ENCODE measurements around the gene SLC25A26.
"Not testable (repeated sequence)": the region's sequence is repeated elsewhere in the genome, so short reads cannot be mapped to it uniquely, and the experiment has no call there.

Gene SLC25A26

DNA sequence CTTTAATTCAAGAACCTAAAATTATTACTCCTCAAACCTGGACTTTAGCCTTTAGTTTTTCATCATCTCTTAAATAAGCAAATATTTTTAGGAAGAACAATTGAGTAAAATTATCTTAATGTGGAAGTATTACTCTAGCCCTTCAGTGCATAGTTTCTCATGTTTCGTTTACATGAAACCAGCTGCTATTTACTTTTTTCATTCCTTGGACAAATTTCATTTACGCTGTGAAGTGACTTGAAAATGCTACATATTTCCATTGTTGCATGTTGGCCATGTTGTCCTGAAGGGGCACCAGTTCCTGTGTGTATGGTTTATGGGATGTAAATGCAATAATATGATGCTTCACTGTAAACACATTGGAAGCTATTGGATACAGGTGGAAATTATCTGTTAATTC lies 49.9 kb downstream of the SLC25A26 start:
- no peak for FAIRE-seq

DNA sequence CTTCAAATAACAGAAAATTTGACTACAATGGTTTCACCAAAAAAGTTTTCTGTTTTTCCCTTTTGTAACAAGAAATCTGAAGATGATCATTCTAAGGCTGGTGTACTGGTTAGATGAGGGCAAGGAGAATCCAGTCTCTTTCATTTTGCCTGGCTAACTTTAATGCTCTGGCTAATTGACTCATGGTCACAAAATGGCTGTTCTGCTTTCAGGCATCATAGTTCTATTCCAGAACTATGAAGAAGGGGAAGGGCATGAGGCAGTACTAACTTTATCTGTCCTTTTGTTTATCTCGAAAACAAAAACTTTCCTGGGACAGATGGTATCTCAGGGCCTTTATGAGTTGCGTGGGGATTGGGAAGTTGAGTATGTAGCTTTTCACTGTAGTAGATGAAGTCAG lies 50.4 kb downstream of the SLC25A26 start:
- no peak for FAIRE-seq

DNA sequence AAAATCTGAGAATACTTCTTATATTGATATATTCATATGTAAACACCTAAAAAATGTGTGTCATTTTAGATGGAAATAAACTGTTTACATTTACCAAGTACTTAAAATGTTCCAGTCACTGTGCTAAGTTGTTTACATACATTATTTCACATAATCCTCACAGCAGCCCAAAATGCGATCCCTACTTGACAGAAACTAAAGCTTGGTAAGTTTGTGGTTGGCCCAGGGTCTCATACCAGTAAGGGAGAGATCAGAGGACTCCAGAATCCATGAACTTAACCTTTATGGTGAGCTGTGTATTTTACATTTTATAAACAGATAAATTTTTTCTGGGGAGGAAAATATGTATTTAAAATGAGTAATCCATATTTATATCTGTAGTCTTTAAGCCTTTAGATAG lies 51.2 kb downstream of the SLC25A26 start:
- FAIRE-seq: no peak

DNA sequence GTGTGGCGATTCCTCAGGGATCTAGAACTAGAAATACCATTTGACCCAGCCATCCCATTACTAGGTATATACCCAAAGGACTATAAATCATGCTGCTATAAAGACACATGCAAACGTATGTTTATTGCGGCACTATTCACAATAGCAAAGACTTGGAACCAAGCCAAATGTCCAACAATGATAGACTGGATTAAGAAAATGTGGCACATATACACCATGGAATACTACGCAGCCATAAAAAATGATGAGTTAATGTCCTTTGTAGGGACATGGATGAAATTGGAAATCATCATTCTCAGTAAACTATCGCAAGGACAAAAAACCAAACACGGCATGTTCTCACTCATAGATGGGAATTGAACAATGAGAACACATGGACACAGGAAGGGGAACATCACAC lies 54.0 kb downstream of the SLC25A26 start:
- FAIRE-seq: not testable (repeated sequence)

DNA sequence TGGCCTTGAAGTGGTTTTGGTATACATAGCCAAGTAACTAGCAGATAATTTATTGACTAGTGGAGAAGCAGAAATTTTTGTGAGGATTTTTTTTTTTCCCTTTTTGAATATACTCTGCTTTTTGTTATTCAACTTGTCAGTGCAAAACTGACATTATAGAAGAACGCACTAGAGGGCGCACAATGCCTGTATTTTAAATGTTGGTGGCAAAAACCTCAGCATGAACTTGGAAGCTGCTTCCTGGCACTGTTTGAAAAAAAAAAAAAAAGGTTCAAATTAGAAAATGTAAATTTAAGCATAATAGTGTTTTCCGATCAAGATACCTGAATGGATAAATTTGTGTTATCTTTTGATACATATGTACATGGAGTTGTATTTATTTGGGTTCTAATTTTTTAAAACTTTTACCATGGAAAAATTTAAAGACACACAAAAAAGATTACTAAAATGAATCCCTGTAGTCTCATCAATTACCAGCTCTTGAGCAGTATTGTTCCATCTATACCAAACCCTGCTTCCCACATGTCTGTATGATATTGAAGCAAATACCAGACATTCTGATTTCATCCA lies 56.0 kb downstream of the SLC25A26 start:
- FAIRE-seq: peak; percentile 98

DNA sequence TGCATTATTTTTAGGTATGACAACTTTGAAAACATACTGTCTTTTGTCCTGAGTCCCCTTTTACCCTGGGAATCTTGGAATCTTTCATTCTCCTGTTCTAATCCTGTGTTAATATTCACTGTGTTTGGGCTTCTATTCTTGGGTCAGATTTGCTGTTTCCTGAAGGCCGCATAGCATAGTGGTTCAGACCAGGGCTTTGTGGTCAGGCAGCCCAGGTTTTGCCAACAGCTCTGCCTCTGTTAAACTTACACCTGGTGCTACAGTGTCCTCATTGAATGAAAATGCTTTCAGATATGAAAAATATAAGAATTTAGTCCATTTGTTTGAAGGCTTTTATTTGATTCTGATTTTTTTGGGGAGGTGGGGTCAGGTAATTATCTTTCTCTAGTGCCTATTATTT lies 58.4 kb downstream of the SLC25A26 start:
- no peak for FAIRE-seq

DNA sequence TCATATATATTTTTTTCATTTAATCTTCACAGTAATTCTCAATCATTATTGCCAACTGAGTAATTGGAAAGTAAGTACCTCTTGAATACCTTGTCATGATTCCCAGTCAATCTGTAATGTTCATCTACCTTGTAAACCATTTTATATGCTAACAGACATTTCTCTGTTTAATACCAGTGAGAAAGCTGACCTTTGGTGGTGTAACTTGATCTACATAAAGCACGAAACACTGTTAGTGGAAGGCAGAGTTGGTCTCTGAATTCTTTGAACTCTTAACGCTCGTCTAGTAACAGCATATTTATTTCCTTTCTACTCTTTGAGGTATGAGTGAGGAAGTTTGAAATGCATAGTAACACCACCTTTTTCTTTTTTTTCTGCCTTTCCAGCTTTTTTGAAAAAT lies 59.5 kb downstream of the SLC25A26 start:
- FAIRE-seq: no peak

DNA sequence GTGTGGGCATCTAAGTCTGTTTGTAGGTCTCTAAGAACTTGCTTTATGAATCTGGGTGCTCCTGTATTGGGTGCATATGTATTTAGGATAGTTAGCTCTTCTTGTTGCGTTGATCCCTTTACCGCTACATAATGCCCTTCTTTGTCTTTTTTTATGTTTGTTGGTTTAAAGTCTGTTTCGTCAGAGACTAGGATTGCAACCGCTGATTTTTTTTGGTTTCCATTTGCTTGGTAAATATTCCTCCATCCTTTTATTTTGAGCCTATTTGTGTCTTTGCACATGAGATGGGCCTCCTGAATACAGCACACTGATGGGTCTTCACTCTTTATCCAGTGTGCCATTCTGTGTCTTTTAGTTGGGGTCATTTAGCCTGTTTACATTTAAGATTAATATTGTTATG lies 71.1 kb downstream of the SLC25A26 start:
- FAIRE-seq: not testable (repeated sequence)

DNA sequence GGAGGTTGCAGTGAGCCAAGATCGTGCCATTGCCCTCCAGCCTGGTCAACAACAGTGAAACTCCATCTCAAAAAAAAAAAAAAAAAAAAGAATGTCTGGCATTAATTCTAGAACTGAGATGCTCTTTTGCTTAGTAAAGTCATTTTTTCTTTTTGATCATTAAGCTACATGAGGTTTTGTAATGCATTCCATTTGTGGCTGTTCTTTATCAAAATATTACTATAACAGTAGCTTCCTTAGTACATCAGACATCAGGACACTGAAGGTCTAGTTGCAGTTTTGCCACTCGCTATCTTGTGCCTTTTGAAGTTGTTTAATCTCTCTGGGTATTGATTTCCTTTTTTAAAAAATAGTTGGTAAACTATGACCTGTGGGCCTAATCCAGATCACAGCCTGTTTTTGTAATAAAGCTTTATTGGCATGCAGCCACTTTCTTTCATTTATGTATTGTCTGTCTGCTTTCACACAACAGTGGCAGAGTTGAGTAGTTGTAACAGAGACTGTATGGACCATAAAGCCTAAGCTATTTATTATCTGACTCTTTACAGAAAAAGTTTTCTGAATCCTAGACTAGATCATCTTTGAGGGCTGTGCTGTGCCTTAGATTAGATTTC lies 76.6 kb downstream of the SLC25A26 start:
- no peak for FAIRE-seq

DNA sequence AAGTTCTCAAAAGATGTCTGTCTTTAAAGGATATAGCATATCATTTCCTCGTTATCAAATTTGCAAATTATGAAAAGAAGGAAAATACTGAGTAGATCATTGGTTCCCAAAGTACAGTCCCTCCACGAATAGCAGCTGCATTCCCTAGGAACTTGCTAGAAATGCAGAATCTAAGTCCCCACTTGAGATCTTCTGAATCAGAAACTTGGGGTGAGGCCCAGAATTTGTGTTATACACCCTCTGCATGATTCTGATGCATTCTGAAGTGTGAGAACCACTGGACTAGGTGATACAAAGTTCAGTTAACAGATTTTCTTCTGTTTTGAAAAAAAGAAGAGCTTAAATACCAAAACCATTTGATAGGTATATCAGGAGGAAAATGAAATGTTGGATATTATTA lies 77.1 kb downstream of the SLC25A26 start:
- no peak for FAIRE-seq

DNA sequence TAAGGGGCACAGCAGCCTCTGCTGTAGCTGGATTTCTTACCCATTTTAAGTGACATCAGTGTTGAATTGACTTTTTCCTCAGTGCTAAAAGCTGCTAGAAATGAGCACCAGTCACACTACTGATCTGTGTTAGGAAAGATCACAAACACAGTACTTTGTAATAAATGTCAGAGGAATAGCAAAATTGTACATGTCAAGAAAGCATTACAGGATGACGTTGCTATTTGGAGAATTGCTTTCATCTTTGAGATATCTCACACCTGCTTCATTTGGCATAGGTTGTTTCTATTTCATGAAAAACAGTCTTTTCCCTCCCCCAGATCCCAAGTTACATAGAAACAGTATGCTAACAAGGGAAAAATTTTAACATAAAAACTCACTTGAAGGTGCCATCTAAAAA lies 77.8 kb downstream of the SLC25A26 start:
- no peak for FAIRE-seq

DNA sequence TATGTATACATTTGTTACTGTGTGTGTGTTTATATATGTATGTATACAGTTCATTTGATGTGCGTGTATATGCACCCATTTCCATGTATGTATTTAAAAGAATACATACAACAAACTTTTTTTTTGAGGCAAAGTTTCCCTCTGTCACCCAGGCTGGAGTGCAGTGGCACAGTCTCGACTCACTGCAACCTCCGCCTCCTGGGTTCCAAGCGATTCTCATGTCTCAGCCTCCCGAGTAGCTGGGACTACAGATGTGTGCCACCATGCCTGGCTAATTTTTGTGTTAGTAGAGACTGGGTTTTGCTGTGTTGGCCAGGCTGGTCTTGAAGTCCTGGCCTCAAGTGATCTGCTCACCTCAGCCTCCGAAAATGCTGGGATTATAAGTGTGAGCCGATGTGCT lies 78.3 kb downstream of the SLC25A26 start:
- not testable (repeated sequence) for FAIRE-seq

DNA sequence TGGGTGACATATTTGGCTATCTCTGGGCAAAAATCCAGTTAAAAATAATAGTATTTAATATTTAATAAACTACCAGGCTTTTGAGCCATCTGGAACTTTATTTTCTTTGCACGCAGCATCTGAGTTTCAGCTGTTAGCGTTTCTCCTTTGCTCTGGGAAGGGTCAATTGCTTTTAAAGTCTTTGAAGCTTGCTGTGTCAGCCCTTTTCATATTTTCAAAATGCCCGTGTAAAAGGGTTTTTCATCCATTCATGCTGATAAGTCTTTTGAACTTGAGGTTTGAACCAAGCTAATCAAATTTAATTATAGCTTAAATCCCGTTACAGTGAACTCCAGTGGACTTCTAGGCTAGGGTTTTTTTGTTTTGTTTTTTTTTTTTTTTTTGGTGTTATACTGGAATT lies 79.1 kb downstream of the SLC25A26 start:
- no peak for FAIRE-seq

DNA sequence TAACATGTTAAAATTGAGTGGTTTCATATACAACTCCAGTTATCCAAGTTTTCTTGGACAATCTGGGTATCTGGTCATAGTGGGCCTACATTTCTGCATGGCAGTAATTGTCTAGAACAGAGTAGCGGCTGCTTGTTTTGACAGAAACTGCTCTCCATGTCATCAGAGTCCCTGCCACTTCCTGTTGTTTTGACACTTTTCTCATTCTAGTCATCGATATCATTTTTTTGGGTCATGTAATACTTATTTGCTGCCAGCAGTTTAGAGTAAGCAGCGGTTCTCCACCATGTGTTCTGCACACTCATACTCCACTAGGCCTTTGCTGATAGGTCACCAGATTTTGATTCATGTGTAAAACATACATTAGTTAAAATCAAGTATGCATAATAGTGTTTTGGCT lies 81.5 kb downstream of the SLC25A26 start:
- no peak for FAIRE-seq

DNA sequence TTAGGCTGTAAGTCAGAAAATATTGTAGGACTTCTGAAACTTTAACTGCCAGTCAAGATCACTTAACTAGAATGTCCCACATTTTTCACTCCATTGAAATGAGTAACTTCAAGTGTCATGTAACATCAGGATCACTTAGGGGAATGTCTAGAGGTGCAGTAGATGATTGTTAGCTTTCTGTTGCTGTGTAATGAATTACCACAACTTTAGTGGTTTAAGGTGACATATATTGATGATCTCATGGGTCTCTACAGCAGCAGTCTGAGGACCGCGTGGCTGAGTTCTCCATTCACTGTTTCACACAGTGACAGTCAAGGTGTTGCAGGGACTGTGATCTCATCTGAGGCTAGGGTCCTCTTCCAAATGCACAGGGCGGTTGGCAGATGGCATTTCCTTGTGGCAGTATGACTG lies 82.7 kb downstream of the SLC25A26 start:
- FAIRE-seq: no peak

DNA sequence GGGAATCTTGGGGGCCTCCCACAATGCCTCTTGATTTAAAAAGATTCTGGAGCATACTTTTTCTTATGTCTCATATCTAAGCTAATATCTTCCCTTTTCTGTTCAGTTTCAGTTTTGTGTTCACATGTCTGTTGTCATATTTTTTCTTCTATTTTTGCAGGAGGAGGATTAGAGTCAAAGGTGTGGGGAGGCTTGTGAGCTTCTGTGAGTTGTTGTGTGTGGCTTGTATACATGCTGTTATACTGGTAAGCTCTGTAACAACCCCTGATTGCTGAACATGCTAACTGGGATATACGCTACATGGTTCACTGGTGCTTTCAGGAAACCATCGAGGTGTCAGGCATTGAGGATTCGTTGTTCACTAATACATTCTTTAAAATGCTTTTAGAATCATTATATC lies 83.5 kb downstream of the SLC25A26 start:
- no peak for FAIRE-seq

DNA sequence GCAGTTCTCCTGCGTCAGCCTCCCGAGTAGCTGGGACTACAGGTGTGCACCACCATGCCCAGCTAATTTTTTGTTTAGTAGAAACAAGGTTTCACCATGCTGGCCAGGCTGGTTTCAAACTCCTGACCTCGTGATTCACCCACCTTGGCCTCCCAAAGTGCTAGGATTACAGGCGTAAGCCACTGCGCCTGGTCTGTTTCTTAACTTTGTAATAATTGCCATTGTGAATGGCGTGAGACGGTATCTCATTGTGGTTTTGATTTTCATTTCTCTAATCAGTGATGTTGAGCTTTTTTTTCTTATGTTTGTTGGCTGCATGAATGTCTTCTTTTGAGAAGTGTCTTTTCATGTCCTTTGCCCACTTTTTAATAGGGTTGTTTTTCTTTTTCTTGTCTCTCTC lies 85.3 kb downstream of the SLC25A26 start:
- not testable (repeated sequence) for FAIRE-seq

DNA sequence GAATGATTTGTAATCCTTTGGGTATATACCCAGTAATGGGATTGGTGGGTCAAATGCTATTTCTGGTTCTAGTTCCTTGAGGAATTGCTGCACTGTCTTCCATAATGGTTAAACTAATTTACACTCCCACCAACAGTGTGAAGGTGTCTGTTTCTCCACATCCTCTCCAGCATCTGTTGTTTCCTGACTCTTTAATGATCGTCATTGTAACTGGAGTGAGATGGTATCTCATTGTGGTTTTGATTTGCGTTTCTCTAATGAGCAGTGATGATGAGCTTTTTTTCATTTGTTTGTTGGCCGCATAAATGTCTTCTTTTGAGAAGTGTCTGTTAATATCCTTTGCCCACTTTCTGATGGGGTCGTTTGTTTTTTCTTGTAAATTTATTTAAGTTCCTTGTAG lies 86.2 kb downstream of the SLC25A26 start:
- FAIRE-seq: not testable (repeated sequence)

DNA sequence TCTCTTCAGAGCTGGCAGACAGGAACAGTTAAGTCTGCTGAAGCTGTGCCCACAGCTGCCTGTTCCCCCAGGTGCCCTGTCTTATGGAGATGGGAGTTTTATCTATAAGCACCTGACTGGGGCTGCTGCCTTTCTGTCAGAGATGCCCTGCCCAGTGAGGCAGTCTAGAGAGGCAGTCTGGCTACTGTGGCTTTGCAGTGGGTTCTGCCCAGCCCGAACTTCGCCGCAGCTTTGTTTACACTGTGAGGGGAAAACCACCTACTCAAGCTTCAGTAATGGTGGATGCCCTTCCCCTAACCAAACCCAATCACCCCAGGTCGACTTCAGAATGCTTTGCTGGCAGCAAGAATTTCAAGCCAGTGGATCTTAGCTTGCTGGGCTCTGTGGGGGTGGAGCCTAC lies 91.2 kb downstream of the SLC25A26 start:
- no peak for FAIRE-seq

DNA sequence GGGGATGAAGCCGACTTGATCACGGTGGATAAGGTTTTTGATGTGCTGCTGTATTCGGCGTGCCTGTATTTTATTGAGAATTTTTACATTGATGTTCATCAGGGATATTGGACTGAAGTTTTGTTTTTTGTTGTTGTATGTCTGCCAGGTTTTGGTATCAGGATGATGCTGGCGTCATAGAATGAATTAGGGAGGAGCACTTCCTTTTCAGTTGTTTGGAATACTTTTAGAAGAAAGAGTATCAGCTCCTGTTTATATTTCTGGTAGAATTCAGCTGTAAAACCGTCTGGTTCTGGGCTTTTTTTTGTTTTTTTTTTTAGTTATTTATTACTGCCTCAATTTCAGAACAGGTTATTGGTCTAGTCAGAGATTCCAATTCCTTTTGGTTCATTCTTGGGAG lies 93.7 kb downstream of the SLC25A26 start:
- no peak for FAIRE-seq

DNA sequence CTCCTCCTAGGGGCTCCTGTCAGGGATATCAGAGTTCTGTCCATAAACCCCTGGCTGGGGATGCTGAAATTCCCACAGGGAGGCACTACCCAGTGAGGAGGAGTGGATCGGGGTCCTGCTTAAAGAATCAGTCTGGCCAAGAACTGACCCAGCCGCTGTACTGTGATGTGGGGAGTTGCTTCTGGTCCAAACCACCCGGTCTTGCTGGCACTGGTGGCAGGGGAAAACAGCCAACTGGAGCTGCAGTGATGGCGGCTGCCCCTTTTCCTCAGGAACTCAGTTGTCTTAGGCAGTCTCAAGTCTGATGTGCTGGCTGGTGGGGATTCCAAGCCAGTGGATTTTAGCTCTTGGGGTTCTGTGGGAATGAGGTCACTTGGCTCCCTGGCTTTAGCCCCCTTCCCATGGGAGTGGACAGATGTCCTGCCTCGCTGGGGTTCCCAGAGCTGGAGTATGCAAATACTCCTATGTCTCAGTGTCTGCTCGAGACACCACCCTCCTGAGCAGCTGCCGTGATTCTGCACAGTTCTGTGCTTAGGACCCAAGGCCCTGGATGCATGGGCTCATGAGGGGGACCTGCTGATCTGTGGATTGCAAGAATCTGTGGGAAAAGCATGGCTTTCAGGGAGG lies 97.1 kb downstream of the SLC25A26 start:
- FAIRE-seq: no peak

DNA sequence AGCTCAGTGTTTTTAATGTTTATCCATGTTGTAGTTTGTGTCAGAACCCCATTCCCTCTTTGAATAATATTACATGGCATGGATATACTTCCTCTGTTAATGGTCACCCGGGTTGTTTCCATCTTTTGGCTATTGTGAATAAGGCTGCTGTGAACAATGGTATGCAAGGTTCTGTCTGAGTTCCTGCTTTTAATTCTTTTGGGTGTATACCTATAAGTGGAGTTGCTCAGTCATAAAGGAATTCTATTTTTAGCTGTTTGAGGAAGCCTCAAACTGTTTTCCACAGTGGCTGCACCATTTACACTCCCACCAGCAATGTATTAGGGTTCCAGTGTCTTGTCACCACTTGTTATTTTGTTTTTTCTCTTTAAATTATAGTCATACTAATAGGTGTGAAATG lies 99.6 kb downstream of the SLC25A26 start:
- FAIRE-seq: no peak

DNA sequence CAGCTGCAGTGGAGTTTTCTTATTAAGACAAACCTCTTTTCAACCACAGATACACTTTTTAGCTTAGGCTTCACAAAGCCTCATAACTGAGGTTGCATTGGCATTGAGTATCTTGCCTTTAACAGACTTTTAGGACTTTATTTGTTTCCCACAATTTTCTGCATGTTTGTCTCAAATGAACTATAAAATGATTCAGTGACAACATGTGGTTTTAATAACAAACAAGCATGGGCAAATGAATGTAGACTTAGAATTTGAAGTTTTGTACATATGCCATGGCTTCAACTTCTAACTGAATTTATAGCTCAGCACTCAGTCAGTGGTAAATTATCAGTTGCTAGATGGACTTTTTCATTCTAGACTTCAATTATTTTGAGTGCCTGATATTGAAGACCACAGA lies 101.6 kb downstream of the SLC25A26 start:
- FAIRE-seq: no peak

DNA sequence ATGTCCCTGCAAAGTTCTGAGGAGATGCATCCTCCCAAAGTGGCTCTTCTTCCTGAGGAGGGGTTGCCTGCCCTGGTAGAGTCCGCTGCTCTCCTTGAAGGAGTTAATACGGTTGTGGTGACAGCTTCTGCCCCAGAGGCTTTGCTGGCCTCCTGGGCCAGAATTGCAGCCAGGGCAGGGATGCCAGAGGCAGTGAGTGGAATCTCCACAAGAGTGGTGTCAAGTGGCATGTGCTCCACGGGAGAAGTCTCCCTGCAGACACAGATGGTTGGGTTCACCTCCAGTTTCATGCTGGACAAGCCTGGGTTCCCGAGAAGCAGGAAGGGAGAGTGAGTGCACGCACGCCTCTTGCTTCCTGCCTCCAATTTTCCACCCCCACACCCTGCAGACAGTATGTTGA lies 105.5 kb downstream of the SLC25A26 start:
- FAIRE-seq: no peak

DNA sequence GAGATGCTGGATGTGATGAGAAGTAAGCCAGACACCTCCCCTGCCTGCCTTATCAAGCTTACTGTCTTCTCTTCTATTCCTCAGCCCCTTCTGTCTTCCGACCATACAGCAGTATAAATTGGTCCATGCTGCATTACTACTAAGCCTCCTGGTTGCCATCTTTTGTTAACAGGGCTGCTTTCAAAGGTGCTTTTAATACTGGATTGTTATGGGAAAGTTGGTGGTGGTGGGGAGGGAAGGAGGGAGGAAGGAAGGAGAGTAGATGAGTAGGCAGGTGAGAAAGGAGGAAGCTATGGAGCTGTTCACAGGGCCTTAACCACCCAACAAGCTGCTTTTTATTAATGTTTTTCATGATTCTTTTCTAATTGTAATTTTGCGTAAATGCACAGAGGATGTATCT lies 114.9 kb downstream of the SLC25A26 start:
- FAIRE-seq: no peak

All from G401.6 (cell line).